ENCODE results near the gene NLGN1.

GRCh38 chr3:173819368-173819767 lies 421.8 kb downstream of the NLGN1 start:
- TF ChIP-seq EZH2phosphoT487 (IDR thresholded peaks at IDR 0.05) (no peak), CTCF (IDR thresholded peaks at IDR 0.05) (no peak), EZH2 (IDR thresholded peaks at IDR 0.05) (no peak)
